Tibial artery (tissue), 4 donors: ENCODE results near the gene AQP10.
"Not testable (repeated sequence)": the region's sequence is repeated elsewhere in the genome, so short reads cannot be mapped to it uniquely, and the experiment has no call there.

Experiments used
- DNase-seq, 2 donors: peaks; one replicate each; pipeline ENCODE4 v3.0.0-alpha.2; 2019
- H3K27ac ChIP-seq, 2 donors: fragments of 200-600 bp; sonication (generic) in 1 of 2; 1 replicate in 1 of 2; 2 replicates in 1 of 2; pipeline ENCODE4 v1.5.1; 2018 to 2019; ENCODE audit warnings: mild to moderate bottlenecking in 1 of 2
- H3K27me3 ChIP-seq, 2 donors: fragments of 200-600 bp; sonication (generic) in 1 of 2; one replicate each; pipeline versions ENCODE4 v1.5.1 to v1.6.0; 2016 to 2019
- H3K36me3 ChIP-seq, 3 donors: fragments of 200-600 bp; sonication (generic) in 2 of 3; one replicate each; pipeline ENCODE4 v1.5.1; 2016 to 2019; ENCODE audit warnings: mild to moderate bottlenecking in 2 of 3
- H3K4me1 ChIP-seq, 4 donors: fragments of 200-600 bp; sonication (generic) in 2 of 4; 1 replicate in 3 of 4; 2 replicates in 1 of 4; pipeline ENCODE4 v1.5.1; 2016 to 2019
- H3K4me3 ChIP-seq, 2 donors: fragments of 200-600 bp; sonication (generic) in 1 of 2; 1 replicate in 1 of 2; 2 replicates in 1 of 2; pipeline ENCODE4 v1.5.1; 2018 to 2019; ENCODE audit warnings: mild to moderate bottlenecking in 2 of 2
- H3K9me3 ChIP-seq, 3 donors: fragments of 200-600 bp; sonication (generic) in 1 of 3; one replicate each; pipeline ENCODE4 v1.5.1; 2016 to 2019
- intact Hi-C: fragments of 100-400 bp; cut with DNase I; formaldehyde crosslinking; loops from one replicate; pipeline ENCODE4 v1.15.0; 2023; ENCODE audit warnings: low total_unique reads
- TF ChIP-seq, protein P1 (sequence below), 2 experiments: fragments of 200-600 bp in 1 of 2; fragments of 450-650 bp in 1 of 2; IDR thresholded peaks; one replicate each; pipeline ENCODE4 v1.5.1; 2017 to 2019; ENCODE audit warnings: antibody characterized with exemption in 2 of 2, mild to moderate bottlenecking in 1 of 2, moderate library complexity in 1 of 2

Gene AQP10

GRCh38 chr1:154318386-154318785 lies 2.5 kb upstream of the AQP10 start:
- TF ChIP-seq, protein P1, sequence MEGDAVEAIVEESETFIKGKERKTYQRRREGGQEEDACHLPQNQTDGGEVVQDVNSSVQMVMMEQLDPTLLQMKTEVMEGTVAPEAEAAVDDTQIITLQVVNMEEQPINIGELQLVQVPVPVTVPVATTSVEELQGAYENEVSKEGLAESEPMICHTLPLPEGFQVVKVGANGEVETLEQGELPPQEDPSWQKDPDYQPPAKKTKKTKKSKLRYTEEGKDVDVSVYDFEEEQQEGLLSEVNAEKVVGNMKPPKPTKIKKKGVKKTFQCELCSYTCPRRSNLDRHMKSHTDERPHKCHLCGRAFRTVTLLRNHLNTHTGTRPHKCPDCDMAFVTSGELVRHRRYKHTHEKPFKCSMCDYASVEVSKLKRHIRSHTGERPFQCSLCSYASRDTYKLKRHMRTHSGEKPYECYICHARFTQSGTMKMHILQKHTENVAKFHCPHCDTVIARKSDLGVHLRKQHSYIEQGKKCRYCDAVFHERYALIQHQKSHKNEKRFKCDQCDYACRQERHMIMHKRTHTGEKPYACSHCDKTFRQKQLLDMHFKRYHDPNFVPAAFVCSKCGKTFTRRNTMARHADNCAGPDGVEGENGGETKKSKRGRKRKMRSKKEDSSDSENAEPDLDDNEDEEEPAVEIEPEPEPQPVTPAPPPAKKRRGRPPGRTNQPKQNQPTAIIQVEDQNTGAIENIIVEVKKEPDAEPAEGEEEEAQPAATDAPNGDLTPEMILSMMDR (IDR thresholded peaks at IDR 0.05): no peak
- Histone ChIP-seq H3K4me1 (no peaks in the 10 kb centered on the region), H3K27me3 (peaks cover 0 to 6% of the 10 kb centered on the region in 2 donors), H3K27ac (no peak overlapping the region), H3K4me3 (no peak overlapping the region), H3K36me3 (no peaks in the 10 kb centered on the region), H3K9me3 (no peaks in the 10 kb centered on the region)
- DNase-seq: no peak
- intact Hi-C loops: no loop called here

GRCh38 chr1:154321609-154321934 lies 679 bp downstream of the AQP10 start:
- H3K36me3 ChIP-seq, H3K4me3 ChIP-seq, H3K27ac ChIP-seq, DNase-seq, H3K9me3 ChIP-seq, H3K27me3 ChIP-seq: not testable (repeated sequence)
- intact Hi-C loops: loop anchor here (10.0 kb wide), 1 partner anchor 233 kb away; the partner anchor contains the start of gene UBE2Q1
- H3K4me1 ChIP-seq: peaks cover 0 to 11% (median 3%) of the 10 kb centered on the region in 4 donors

- intact Hi-C loops: loop anchor here (10.0 kb wide), 1 partner anchor 231 kb away; the partner anchor contains the start of gene UBE2Q1
- Histone ChIP-seq H3K36me3 (no peaks in the 10 kb centered on the region), H3K4me3 (no peak overlapping the region), H3K4me1 (peaks cover 6 to 31% (median 20%) of the 10 kb centered on the region in 4 donors), H3K27ac (no peak overlapping the region), H3K27me3 (peaks cover 0 to 3% of the 10 kb centered on the region in 2 donors), H3K9me3 (no peaks in the 10 kb centered on the region)
- TF ChIP-seq, protein P1 (IDR thresholded peaks at IDR 0.05): no peak
- DNase-seq: no peak
Observed at GRCh38 chr1:154323493-154323892, 2.6 kb downstream of the AQP10 start.

DNA sequence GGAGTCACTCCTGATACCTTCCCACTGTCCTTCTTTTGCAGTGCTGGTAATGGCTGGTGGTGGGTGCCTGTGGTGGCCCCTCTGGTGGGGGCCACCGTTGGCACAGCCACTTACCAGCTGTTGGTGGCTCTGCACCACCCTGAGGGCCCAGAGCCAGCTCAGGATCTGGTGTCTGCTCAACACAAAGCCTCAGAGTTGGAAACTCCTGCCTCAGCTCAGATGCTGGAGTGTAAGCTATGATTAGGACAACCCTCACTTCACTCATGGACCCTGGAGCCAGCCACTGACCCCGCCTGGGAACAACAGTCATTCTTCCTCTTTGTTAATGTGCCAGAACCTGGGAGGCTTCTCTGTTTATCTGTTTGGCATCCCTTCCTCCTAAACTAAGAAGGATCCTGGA lies 3.3 kb downstream of the AQP10 start:
- intact Hi-C loops: loop anchor here (10.0 kb wide), 1 partner anchor 231 kb away; the partner anchor contains the start of gene UBE2Q1
- no peak for DNase-seq
- Histone ChIP-seq H3K36me3 (no peaks in the 10 kb centered on the region), H3K27me3 (peaks cover 0 to under 1% of the 10 kb centered on the region in 2 donors), H3K27ac (peak overlapping the region; percentile 96 to 99), H3K9me3 (no peaks in the 10 kb centered on the region), H3K4me1 (peaks cover 6 to 38% (median 25%) of the 10 kb centered on the region in 4 donors), H3K4me3 (peak overlapping the region; percentile 72 to 90)
- TF ChIP-seq, protein P1 (IDR thresholded peaks at IDR 0.05): no peak

GRCh38 chr1:154324669-154325582 lies 4.0 kb downstream of the AQP10 start, which contains the start of gene ATP8B2:
TSS of gene ATP8B2 (plus strand) at chr1:154325525. CDS start at chr1:154328142, 2,617 bp downstream.
- H3K27ac ChIP-seq: peak within 1 kb of the TSS; percentile 96 to 99
- TF ChIP-seq, protein P1 (IDR thresholded peaks at IDR 0.05): peak; percentile 91 to 93

More at GRCh38 chr1:154324669-154325582, 4.0 kb downstream of the AQP10 start, which contains the start of gene ATP8B2:
- intact Hi-C loops: loop anchor here (5.0 to 10.0 kb wide), 2 partner anchors 82 to 230 kb away; partner anchors contain the start of genes IL6R and UBE2Q1
- peaks cover 6 to 45% (median 32%) of the 10 kb centered on the region in 4 donors for H3K4me1 ChIP-seq
- H3K4me3 ChIP-seq: peak within 1 kb of the TSS; percentile 72 to 90
- DNase-seq: peak; percentile 72 to 89
- H3K36me3 ChIP-seq: no peaks in the 10 kb centered on the region
- no peaks in the 10 kb centered on the region for H3K27me3 ChIP-seq
- H3K9me3 ChIP-seq: no peaks in the 10 kb centered on the region
